ENCODE results near the gene ATP6V1A.

GRCh38 chr3:113847247-113847646 is 100.4 kb downstream of the ATP6V1A start:
- TF ChIP-seq JUND (IDR thresholded peaks at IDR 0.05) (no peak), CTCF (IDR thresholded peaks at IDR 0.05) (no peak), EP300 (IDR thresholded peaks at IDR 0.05; ENCODE audit: borderline replicate concordance in 1 of 2, low read depth in 1 of 2, low read length in 1 of 2) (no peak), POLR2AphosphoS5 (IDR thresholded peaks at IDR 0.05; ENCODE audit: low read depth, low read length) (no peak), GABPA (IDR thresholded peaks at IDR 0.05; ENCODE audit: low read depth) (no peak), RAD21 (IDR thresholded peaks at IDR 0.05; ENCODE audit: low read length) (no peak), USF2 (IDR thresholded peaks at IDR 0.05; ENCODE audit: borderline replicate concordance, low read depth, low read length) (no peak), YY1 (IDR thresholded peaks at IDR 0.05; ENCODE audit: low read depth) (no peak), PBX3 (IDR thresholded peaks at IDR 0.05) (no peak), TAF1 (IDR thresholded peaks at IDR 0.05; ENCODE audit: borderline replicate concordance, low read depth, low read length) (no peak), RCOR1 (IDR thresholded peaks at IDR 0.05; ENCODE audit: low read length) (no peak), ZBTB33 (IDR thresholded peaks at IDR 0.05; ENCODE audit: borderline replicate concordance, low read depth) (no peak), SIN3A (IDR thresholded peaks at IDR 0.05; ENCODE audit: borderline replicate concordance, low read depth, low read length) (no peak), MXI1 (IDR thresholded peaks at IDR 0.05; ENCODE audit: low read depth, low read length) (no peak)
